A549 (cell line): ENCODE results near the gene RAB17. TPM values are rescaled to one million over a fixed set of nuclear protein-coding genes. Genes with fewer than 3 reads are reported as not detected.

Experiments
- ATAC-seq, 2 experiments: fragments of 200-7000 bp in 1 of 2; fragments of >200 bp in 1 of 2; cut with Nextera tagmentation in 1 of 2; cut with Tn5 transposase in 1 of 2; 3 replicates each; pipeline versions ENCODE4 v1.8.0 to v1.9.1; 2018 to 2020; ENCODE audit warnings: mild to moderate bottlenecking in 1 of 2, moderate library complexity in 1 of 2
- CTCF ChIA-PET: fragments of 300-600 bp; sonication (Branson Sonifier 250); formaldehyde crosslinking; extraction: SDS; loops from one replicate; lab custom pipeline; 2021; ENCODE audit warnings: antibody characterized with exemption, inconsistent platforms; lab: Yijun Ruan, JAX
- POLR2A ChIA-PET: fragments of 350-600 bp; formaldehyde crosslinking; extraction: SDS; loops from one replicate; lab custom pipeline; 2021; ENCODE audit warnings: antibody characterized with exemption, inconsistent platforms; lab: Yijun Ruan, JAX
- DNase-seq, 2 experiments: peaks; one replicate each; pipeline versions ENCODE4 v3.0.0 to v3.0.0-alpha.2; 2011 to 2016; ENCODE audit warnings: low read depth in 1 of 2, low spot score in 1 of 2
- FAIRE-seq: peaks from 2 replicates; lab custom pipeline; 2011; peaks lifted over from hg19 to GRCh38; lab: Jason Lieb, UNC
- H3K27ac ChIP-seq, 2 experiments: fragments of >200 bp; sonication (Bioruptor Twin); formaldehyde crosslinking; 3 replicates each; pipeline ENCODE4 v1.5.1; 2016 to 2017
- H3K4me1 ChIP-seq: fragments of >200 bp; sonication (Bioruptor Twin); formaldehyde crosslinking; 3 replicates; pipeline ENCODE4 v1.6.1; 2016
- H3K4me2 ChIP-seq: fragments of >200 bp; sonication (Bioruptor Twin); formaldehyde crosslinking; 3 replicates; pipeline ENCODE4 v1.6.1; 2016
- H3K4me3 ChIP-seq: fragments of >200 bp; sonication (Bioruptor Twin); formaldehyde crosslinking; 3 replicates; pipeline ENCODE4 v1.5.1; 2016
- H3K9me3 ChIP-seq: fragments of >200 bp; sonication (Bioruptor Twin); formaldehyde crosslinking; 3 replicates; pipeline ENCODE4 v1.6.1; 2016
- CBX8 ChIP-seq: fragments of 200-600 bp; sonication (generic); IDR thresholded peaks from 2 replicates; pipeline ENCODE4 v1.6.1; 2016
- EP300 ChIP-seq, 2 experiments: fragments of >200 bp; sonication (Bioruptor Twin); formaldehyde crosslinking; IDR thresholded peaks; 2 replicates in 1 of 2; 3 replicates in 1 of 2; pipeline ENCODE4 v1.6.1; 2016 to 2017
- FOXS1 ChIP-seq: fragments of 250-450 bp; sonication (Bioruptor Pico); IDR thresholded peaks from 2 replicates; pipeline ENCODE4 v1.5.0; 2020; ENCODE audit warnings: mild to moderate bottlenecking, moderate library complexity
- HOXA7 ChIP-seq: fragments of 250-450 bp; sonication (Bioruptor Pico); IDR thresholded peaks from 2 replicates; pipeline ENCODE4 v1.5.0; 2020; ENCODE audit warnings: mild to moderate bottlenecking, moderate library complexity
- JUN ChIP-seq, 2 experiments: fragments of >200 bp; sonication (Bioruptor Twin); formaldehyde crosslinking; IDR thresholded peaks; 2 replicates in 1 of 2; 3 replicates in 1 of 2; pipeline ENCODE4 v1.6.1; 2016 to 2017
- MAFK ChIP-seq: fragments of 450-650 bp; IDR thresholded peaks from 2 replicates; pipeline ENCODE4 v1.6.1; 2014; ENCODE audit not compliant: partially characterized antibody
- MAZ ChIP-seq: fragments of 150-350 bp; IDR thresholded peaks from 2 replicates; pipeline ENCODE4 v1.6.1; 2014; ENCODE audit warnings: antibody characterized with exemption, low read depth, low read length, borderline replicate concordance
- NPAS2 ChIP-seq: fragments of 250-450 bp; sonication (Bioruptor Pico); IDR thresholded peaks from 2 replicates; pipeline ENCODE4 v1.8.0; 2022; ENCODE audit warnings: mild to moderate bottlenecking, moderate library complexity, borderline replicate concordance
- NR3C1 ChIP-seq: fragments of >200 bp; sonication (Bioruptor Twin); formaldehyde crosslinking; IDR thresholded peaks from 3 replicates; pipeline ENCODE4 v1.6.1; 2017
- RNF2 ChIP-seq: fragments of 200-600 bp; sonication (generic); IDR thresholded peaks from 2 replicates; pipeline ENCODE4 v1.6.1; 2016; ENCODE audit warnings: low read depth, mild to moderate bottlenecking, antibody characterized with exemption, moderate library complexity, borderline replicate concordance
- TFCP2L1 ChIP-seq: fragments of 250-450 bp; sonication (Bioruptor Pico); IDR thresholded peaks from 2 replicates; pipeline ENCODE4 v1.5.0; 2021; ENCODE audit warnings: mild to moderate bottlenecking
- ZNF302 ChIP-seq: fragments of 250-450 bp; sonication (Bioruptor Pico); IDR thresholded peaks from 2 replicates; pipeline ENCODE4 v1.9.0; 2021; ENCODE audit warnings: inconsistent platforms, mild to moderate bottlenecking, moderate library complexity
- ZSCAN20 ChIP-seq: fragments of 250-450 bp; sonication (Bioruptor Pico); IDR thresholded peaks from 2 replicates; pipeline ENCODE4 v1.8.0; 2022; ENCODE audit warnings: mild to moderate bottlenecking, moderate library complexity
- WGBS: methylation state at CpG from one replicate; pipeline ENCODE4 v1.1.6; 2017; ENCODE audit errors: missing lambda C conversion rate; 5-methylcytosine and 5-hydroxymethylcytosine counted together
- polyA plus RNA-seq, 4 experiments: library from polyadenylated mRNA; depleted of rRNA in 3 of 4; stranded (reverse); fragments of >200 nt; fragmentation: RNase III in 1 of 4; extraction: RNeasy Plus Mini Kit Qiagen cat#74134 plus additional on column Dnase treatment in 1 of 4; gene quantifications; 2 replicates in 3 of 4; 3 replicates in 1 of 4; pipeline ENCODE4 v1.2.3, GENCODE V29; 2011 to 2017
- TF ChIP-seq, protein P1 (sequence below): fragments of 250-450 bp; sonication (Bioruptor Pico); IDR thresholded peaks from 2 replicates; pipeline ENCODE4 v1.5.0; 2020; ENCODE audit warnings: low read depth, mild to moderate bottlenecking, moderate library complexity
- TF ChIP-seq, protein P2 (sequence below): IDR thresholded peaks from 2 replicates; pipeline ENCODE4 v1.6.1; 2012

RAB17 gene
- polyA plus RNA-seq, 2 of the 4 experiments (the other 2 are of a cell fraction): 0.44 to 2.2 TPM

DNA sequence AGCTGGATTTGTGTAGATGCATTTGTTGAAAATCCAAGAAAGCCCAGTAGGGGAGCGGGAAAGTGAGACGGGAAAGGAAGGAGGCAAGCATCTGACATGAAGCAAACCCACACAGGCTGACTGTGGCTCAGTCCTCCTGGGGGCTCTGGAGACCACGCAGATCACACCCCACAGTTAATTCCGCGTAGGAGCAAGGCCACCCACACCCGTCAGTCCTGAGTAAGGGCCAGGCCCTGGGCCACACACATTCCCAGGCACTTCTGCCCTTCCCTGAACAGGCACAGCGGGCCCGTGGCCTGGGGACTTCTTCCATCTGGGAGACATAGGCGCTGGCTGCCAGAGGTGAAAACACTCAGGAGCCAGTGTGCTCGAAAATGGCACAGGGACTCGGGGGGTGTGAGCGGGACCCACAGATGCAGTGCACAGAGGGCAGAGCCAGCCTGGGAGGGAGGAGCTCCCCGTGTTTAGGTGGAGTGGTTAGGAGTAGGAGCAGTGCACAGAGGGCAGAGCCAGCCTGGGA, 43.6 kb downstream of the RAB17 start:
- Histone ChIP-seq H3K4me2 (no peak overlapping the region), H3K9me3 (no peaks in the 10 kb centered on the region), H3K27ac (no peak overlapping the region), H3K4me1 (no peaks in the 10 kb centered on the region), H3K4me3 (no peak overlapping the region)
- ATAC-seq (peak in 1 of 2 experiments; percentile 10; a peak in 3 of 6 replicates), DNase-seq (no peak), FAIRE-seq (no peak)
- CTCF ChIA-PET: interaction anchor here (0.8 to 1.7 kb wide), 3 partner anchors 34 to 75 kb away, joined by 3 to 10 read pairs (median 3); no protein-coding TSS in a partner anchor
- WGBS: 90% methylated on average over 12 of the region's 13 CpGs
- POLR2A ChIA-PET: no interaction called here
- TF ChIP-seq ZNF302 (CRISPR knock-in tag): no peak
- TF ChIP-seq RNF2: no peak
- TF ChIP-seq NPAS2 (CRISPR knock-in tag): no peak
- TF ChIP-seq CBX8: no peak
- no peak for TF ChIP-seq EP300 (IDR thresholded peaks at IDR 0.05)
- TF ChIP-seq, protein P1, sequence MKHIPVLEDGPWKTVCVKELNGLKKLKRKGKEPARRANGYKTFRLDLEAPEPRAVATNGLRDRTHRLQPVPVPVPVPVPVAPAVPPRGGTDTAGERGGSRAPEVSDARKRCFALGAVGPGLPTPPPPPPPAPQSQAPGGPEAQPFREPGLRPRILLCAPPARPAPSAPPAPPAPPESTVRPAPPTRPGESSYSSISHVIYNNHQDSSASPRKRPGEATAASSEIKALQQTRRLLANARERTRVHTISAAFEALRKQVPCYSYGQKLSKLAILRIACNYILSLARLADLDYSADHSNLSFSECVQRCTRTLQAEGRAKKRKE (CRISPR knock-in tag): no peak
- TF ChIP-seq MAZ: no peak

- H3K4me3 ChIP-seq: no peak overlapping the region
- H3K9me3 ChIP-seq: no peaks in the 10 kb centered on the region
- peaks cover 7% of the 10 kb centered on the region for H3K4me1 ChIP-seq
- peak; percentile 1 to 9; a peak in 1 of 6 replicates for ATAC-seq
- H3K4me2 ChIP-seq: no peak overlapping the region
- ChIA-PET CTCF (interaction anchor here (0.8 to 1.7 kb wide), 3 partner anchors 25 to 74 kb away, joined by 3 to 10 read pairs (median 3); no protein-coding TSS in a partner anchor), POLR2A (no interaction called here)
- no peak for DNase-seq
- no peak for FAIRE-seq
- WGBS: 86% methylated on average over 8 of the region's 8 CpGs
- TF ChIP-seq MAFK (no peak), HOXA7 (no peak)
- H3K27ac ChIP-seq: no peak overlapping the region
Measured at GRCh38 chr2:237546040-237546875, 44.3 kb downstream of the RAB17 start.

DNA sequence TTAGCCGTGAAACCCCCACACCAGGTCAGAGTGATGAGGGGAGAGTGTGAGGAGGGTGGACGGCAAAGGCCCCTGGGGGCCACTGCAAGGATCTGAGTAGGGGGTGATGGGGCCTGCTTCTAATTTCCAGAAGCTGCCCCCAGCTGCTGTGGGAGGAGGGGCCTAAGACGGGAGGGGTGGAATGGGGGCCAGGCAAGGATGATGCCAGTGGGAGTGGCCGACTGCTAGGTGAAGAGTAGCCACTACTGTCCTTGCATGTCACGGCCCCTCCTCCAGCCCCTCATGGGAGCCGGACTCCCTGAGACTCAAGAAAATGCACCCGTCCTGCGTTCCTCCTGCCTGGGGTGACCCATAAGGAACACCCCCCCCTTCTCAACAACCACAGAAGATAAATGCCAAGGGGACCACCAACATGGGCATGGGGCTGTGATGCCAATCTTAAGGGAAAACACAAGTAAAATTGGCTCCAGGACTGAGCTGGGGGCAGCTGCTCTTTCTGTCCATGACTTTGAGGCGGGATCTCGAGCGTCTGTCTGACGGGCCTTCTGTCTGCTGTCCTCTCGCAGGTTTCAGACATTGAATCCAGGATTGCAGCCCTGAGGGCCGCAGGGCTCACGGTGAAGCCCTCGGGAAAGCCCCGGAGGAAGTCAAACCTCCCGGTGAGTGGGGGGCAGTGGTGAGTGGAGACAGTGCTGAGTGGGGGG, 48.4 kb downstream of the RAB17 start:
- Histone ChIP-seq H3K27ac (peak overlapping the region in 1 of 2 experiments; percentile 2; a peak in 3 of 6 replicates), H3K4me1 (peaks cover 47% of the 10 kb centered on the region), H3K4me2 (no peak overlapping the region), H3K9me3 (no peaks in the 10 kb centered on the region), H3K4me3 (no peak overlapping the region)
- TF ChIP-seq NR3C1 (no peak), JUN (IDR thresholded peaks at IDR 0.05) (no peak), TFCP2L1 (no peak), FOXS1 (CRISPR knock-in tag) (no peak), ZSCAN20 (no peak), CBX8 (no peak)
- TF ChIP-seq, protein P2, sequence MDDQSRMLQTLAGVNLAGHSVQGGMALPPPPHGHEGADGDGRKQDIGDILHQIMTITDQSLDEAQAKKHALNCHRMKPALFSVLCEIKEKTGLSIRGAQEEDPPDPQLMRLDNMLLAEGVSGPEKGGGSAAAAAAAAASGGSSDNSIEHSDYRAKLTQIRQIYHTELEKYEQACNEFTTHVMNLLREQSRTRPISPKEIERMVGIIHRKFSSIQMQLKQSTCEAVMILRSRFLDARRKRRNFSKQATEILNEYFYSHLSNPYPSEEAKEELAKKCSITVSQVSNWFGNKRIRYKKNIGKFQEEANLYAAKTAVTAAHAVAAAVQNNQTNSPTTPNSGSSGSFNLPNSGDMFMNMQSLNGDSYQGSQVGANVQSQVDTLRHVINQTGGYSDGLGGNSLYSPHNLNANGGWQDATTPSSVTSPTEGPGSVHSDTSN: no peak
- POLR2A ChIA-PET: no interaction called here
- 92% methylated on average over 18 of the region's 18 CpGs for WGBS
- ATAC-seq (peak in 1 of 2 experiments; percentile 19; a peak in 3 of 6 replicates), DNase-seq (peak in 1 of 2 experiments; percentile 37), FAIRE-seq (no peak)
- CTCF ChIA-PET: interaction anchor here (1.1 to 4.5 kb wide), 4 partner anchors 10 to 71 kb away, joined by 4 to 26 read pairs (median 16); no protein-coding TSS in a partner anchor
